SK-N-MC (cell line): ENCODE data around the gene ZNF512B.

ENCODE experiments used
- DNase-seq: peaks from one replicate; pipeline ENCODE4 v3.0.0-alpha.2; 2011; ENCODE audit warnings: low read depth, low spot score
- H3K27ac ChIP-seq: fragments of 200-600 bp; sonication (generic); 2 replicates; pipeline ENCODE4 v1.5.1; 2016; ENCODE audit warnings: mixed run types
- H3K36me3 ChIP-seq: fragments of 200-600 bp; sonication (generic); 2 replicates; pipeline ENCODE4 v1.6.1; 2017; ENCODE audit warnings: antibody characterized with exemption, low read length, mixed read lengths; ENCODE audit not compliant: insufficient read depth
- H3K4me3 ChIP-seq: fragments of 200-600 bp; sonication (generic); 2 replicates; pipeline ENCODE4 v1.5.1; 2016
- H3K9ac ChIP-seq: fragments of 200-600 bp; sonication (generic); 2 replicates; pipeline ENCODE4 v1.8.0; 2017; ENCODE audit warnings: mixed run types, mixed read lengths; ENCODE audit not compliant: insufficient read length
- H3K9me3 ChIP-seq: fragments of 200-600 bp; sonication (generic); 2 replicates; pipeline ENCODE4 v1.6.1; 2017; ENCODE audit warnings: low read depth, mild to moderate bottlenecking, antibody characterized with exemption, low read length, moderate library complexity, mixed read lengths
- EZH2 ChIP-seq: fragments of 200-600 bp; sonication (generic); IDR thresholded peaks from one replicate; pipeline ENCODE4 v1.6.1; 2017; ENCODE audit warnings: antibody characterized with exemption
- FOXP2 ChIP-seq: optimal IDR thresholded peaks from 2 replicates; pipeline ENCODE3; 2011; ENCODE audit warnings: mild to moderate bottlenecking, moderate library complexity; ENCODE audit not compliant: insufficient read depth; ENCODE audit errors: extremely low read length, control extremely low read depth
- POLR2AphosphoS5 ChIP-seq: IDR thresholded peaks from 2 replicates; pipeline ENCODE4 v1.6.1; 2012; ENCODE audit warnings: mild to moderate bottlenecking, low read depth, low read length, borderline replicate concordance

ZNF512B gene

GRCh38 chr20:63967330-63968135 is 2.2 kb downstream of the ZNF512B start:
- peaks cover 41% of the 10 kb centered on the region for H3K36me3 ChIP-seq
- H3K9me3 ChIP-seq, result no peaks in the 10 kb centered on the region
- TF ChIP-seq POLR2AphosphoS5, result no peak
- no peak for TF ChIP-seq EZH2
- no peak for TF ChIP-seq FOXP2
- DNase-seq, result no peak
- H3K4me3 ChIP-seq, result no peak overlapping the region
- no peak overlapping the region for H3K9ac ChIP-seq
- H3K27ac ChIP-seq, result no peak overlapping the region

DNA sequence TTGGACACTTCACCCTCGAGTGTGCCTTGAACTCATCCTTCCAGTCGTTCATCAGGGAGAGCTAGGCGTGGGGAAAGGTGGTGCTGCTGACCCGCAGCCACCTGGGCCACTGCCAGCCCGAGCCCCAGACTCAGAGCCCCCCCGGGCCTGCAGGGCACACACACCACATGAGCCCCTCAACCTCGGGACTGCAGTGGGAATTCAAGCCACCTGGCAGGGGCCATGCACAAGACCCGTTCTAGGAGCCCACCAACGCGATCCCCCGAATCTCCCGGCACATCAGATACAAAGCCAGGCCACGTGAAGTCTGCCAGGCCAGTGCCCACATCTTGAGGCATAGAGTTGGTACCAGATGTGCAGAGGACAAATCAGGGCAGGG is 2.8 kb downstream of the ZNF512B start:
- H3K36me3 ChIP-seq, result peaks cover 46% of the 10 kb centered on the region
- H3K9ac ChIP-seq, result no peak overlapping the region
- TF ChIP-seq EZH2 (no peak), POLR2AphosphoS5 (no peak), FOXP2 (no peak)
- H3K4me3 ChIP-seq, result no peak overlapping the region
- H3K9me3 ChIP-seq, result no peaks in the 10 kb centered on the region
- H3K27ac ChIP-seq, result no peak overlapping the region
- DNase-seq, result no peak

- DNase-seq, result no peak
- Histone ChIP-seq H3K27ac (no peak overlapping the region), H3K9ac (no peak overlapping the region), H3K9me3 (no peaks in the 10 kb centered on the region), H3K4me3 (no peak overlapping the region), H3K36me3 (peaks cover 52% of the 10 kb centered on the region)
- TF ChIP-seq EZH2 (no peak), POLR2AphosphoS5 (no peak), FOXP2 (no peak)
Measured at GRCh38 chr20:63966172-63966943, 3.4 kb downstream of the ZNF512B start.

GRCh38 chr20:63964412-63964811 is 5.3 kb downstream of the ZNF512B start:
- H3K9me3 ChIP-seq, result no peaks in the 10 kb centered on the region
- no peak overlapping the region for H3K9ac ChIP-seq
- TF ChIP-seq POLR2AphosphoS5 (no peak), FOXP2 (no peak), EZH2 (no peak)
- peaks cover 54% of the 10 kb centered on the region for H3K36me3 ChIP-seq
- no peak for DNase-seq
- H3K4me3 ChIP-seq, result no peak overlapping the region
- no peak overlapping the region for H3K27ac ChIP-seq

DNA sequence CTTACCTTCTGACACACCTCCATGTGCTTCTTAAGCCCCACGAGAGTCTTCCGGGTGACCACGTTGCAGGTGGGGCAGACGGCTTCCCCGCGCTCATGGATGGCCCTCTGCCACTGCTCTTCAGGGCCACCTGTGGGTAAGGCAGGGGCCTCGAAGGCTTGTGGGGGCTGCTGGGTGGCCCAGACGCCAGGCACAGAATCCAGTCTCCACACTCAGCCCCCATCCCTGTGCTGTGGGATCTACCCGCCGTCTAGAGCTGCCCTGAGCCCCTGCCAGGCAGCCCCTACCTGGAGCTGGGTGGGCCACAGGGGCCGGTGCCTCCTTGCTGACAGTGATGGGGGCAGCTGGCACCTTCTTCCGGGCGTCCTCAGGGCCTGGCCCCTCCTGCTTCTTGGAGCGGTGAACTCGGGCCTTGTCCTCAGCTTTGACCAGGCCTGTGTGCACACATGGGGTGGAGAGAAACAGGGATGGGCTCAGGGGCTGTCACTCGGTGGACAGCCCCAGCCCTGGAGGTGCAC is 5.9 kb downstream of the ZNF512B start:
- DNase-seq, result no peak
- no peaks in the 10 kb centered on the region for H3K9me3 ChIP-seq
- no peak for TF ChIP-seq POLR2AphosphoS5
- TF ChIP-seq EZH2, result no peak
- no peak for TF ChIP-seq FOXP2
- no peak overlapping the region for H3K4me3 ChIP-seq
- no peak overlapping the region for H3K27ac ChIP-seq
- H3K36me3 ChIP-seq, result peaks cover 54% of the 10 kb centered on the region
- H3K9ac ChIP-seq, result no peak overlapping the region

DNA sequence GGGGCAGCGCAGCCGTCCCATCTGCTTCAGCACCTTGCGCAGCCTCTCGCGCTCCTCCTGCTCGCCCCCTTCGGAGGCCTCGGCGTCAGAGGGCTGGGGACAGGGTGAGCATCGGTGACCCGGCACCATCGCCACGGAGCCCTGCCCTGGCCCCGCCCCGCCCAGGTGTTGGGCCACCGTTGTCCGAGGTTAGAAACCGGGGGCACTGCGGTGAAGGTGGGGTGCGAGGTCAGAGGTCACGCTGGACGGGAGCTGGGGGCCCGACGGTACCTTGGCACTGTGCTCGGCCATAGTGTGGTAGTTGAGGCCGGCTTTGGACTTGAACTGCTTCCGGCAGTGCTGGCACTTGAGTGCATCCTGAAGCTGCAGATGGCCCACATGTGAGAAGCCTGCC is 6.4 kb downstream of the ZNF512B start:
- Histone ChIP-seq H3K9me3 (no peaks in the 10 kb centered on the region), H3K4me3 (no peak overlapping the region), H3K36me3 (peaks cover 54% of the 10 kb centered on the region), H3K9ac (no peak overlapping the region), H3K27ac (no peak overlapping the region)
- TF ChIP-seq FOXP2, result no peak
- no peak for TF ChIP-seq POLR2AphosphoS5
- TF ChIP-seq EZH2, result no peak
- DNase-seq, result no peak

DNA sequence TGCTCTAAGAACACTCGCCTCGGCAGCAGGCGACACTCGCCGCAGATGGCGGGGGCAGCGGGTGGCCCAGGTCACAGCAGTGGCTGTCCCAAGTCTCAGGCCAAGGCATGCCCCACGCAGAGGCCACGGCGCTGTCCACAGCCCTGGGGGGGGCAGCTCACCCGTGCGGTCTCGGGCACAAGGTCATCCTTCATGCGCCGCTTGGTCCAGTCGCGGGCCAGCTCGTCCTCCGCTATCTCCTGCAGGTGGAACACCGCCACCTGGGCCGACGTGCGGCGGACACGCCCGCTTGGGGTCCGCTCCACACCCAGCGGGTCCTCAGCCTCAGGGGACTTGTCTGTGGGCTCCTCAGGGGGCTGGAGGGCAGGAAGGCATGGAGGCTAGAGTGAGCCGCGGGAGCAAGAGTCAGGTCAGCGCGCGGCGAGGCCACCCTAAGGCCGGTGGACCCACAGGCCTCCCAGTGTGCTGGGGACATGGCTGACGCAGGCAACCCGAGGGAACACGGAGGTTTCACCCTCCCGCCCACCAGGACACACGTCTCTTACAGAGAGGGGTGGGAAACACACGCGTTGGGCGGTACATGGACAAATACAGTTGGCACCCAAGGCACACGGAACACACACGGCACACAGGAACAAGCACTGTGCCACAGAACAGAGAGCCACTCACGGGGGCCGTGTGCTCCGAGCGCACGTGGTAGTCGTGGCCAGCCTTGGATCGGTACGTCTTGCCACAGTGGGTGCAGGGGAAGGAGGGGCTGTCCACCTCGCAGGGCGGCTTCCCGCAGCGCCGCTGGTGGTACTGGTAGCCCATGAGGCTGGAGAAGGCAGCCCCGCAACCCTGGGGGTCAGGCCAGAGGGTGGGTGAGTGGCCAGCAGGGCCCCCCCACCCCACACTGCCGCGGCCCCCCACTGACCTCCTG is 7.0 kb downstream of the ZNF512B start:
- Histone ChIP-seq H3K9me3 (no peaks in the 10 kb centered on the region), H3K4me3 (no peak overlapping the region), H3K9ac (no peak overlapping the region), H3K27ac (no peak overlapping the region), H3K36me3 (peaks cover 51% of the 10 kb centered on the region)
- TF ChIP-seq FOXP2 (no peak), EZH2 (no peak), POLR2AphosphoS5 (no peak; the same call in 1 of the 2 replicates)
- no peak for DNase-seq
